ENCODE results near the gene SCD. TPM values are rescaled to one million over a fixed set of nuclear protein-coding genes. Genes with fewer than 3 reads are reported as not detected.
A peak's percentile ranks its signal among the peaks of the same experiment; 100 is the strongest.

Gene SCD
- polyA plus RNA-seq (2012; ENCODE audit: insufficient read length, low read depth) = 94.4 TPM

GRCh38 chr10:100346765-100347567 is at the start of gene SCD:
TSS of gene SCD (plus strand) at chr10:100347233. CDS start at chr10:100347505, 272 bp downstream.
- peak; percentile 8 for TF ChIP-seq FOXP2 (optimal IDR thresholded peaks at IDR 0.05; ENCODE audit: borderline replicate concordance, extremely low read depth, extremely low read length, insufficient read depth)
- TF ChIP-seq SIN3A (IDR thresholded peaks at IDR 0.05; ENCODE audit: borderline replicate concordance, insufficient read depth, low read length) = 0 out of 2 replicates have a peak, but pooled peaks have one; percentile 26
- TF ChIP-seq, protein P1, sequence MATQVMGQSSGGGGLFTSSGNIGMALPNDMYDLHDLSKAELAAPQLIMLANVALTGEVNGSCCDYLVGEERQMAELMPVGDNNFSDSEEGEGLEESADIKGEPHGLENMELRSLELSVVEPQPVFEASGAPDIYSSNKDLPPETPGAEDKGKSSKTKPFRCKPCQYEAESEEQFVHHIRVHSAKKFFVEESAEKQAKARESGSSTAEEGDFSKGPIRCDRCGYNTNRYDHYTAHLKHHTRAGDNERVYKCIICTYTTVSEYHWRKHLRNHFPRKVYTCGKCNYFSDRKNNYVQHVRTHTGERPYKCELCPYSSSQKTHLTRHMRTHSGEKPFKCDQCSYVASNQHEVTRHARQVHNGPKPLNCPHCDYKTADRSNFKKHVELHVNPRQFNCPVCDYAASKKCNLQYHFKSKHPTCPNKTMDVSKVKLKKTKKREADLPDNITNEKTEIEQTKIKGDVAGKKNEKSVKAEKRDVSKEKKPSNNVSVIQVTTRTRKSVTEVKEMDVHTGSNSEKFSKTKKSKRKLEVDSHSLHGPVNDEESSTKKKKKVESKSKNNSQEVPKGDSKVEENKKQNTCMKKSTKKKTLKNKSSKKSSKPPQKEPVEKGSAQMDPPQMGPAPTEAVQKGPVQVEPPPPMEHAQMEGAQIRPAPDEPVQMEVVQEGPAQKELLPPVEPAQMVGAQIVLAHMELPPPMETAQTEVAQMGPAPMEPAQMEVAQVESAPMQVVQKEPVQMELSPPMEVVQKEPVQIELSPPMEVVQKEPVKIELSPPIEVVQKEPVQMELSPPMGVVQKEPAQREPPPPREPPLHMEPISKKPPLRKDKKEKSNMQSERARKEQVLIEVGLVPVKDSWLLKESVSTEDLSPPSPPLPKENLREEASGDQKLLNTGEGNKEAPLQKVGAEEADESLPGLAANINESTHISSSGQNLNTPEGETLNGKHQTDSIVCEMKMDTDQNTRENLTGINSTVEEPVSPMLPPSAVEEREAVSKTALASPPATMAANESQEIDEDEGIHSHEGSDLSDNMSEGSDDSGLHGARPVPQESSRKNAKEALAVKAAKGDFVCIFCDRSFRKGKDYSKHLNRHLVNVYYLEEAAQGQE (IDR thresholded peaks at IDR 0.05; ENCODE audit: insufficient read depth in 1 of 2, low read depth in 2 of 2, low read length in 2 of 2) = 0 out of 4 replicates have a peak, but pooled peaks of 1 of the 2 experiments have one; percentile 14
- peak; percentile 84 for TF ChIP-seq POLR2AphosphoS5 (IDR thresholded peaks at IDR 0.05; ENCODE audit: low read depth, low read length)
- TF ChIP-seq TAF1 (IDR thresholded peaks at IDR 0.05; ENCODE audit: borderline replicate concordance, insufficient read depth, low read length) = no peak

DNA sequence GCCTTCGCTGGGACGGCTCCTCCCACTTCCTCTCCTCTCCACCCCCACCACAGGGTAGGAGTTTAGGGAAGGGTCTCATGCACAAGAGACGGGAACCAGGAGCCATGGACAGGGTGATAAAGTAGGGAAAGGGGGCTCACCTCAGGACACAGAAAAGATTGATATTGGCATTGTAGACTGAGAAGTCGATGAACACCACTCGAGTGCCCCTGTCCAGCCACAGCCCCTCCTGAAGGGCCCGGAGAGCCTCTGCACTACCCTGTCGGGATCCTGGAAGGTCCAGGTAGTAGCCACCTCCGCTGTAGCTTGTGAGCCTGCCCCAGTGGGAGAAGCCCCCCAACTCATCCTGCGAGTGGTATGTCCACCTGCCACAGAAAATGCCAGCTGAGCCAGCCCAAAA is 49.8 kb upstream of the SCD start:
- no peak for TF ChIP-seq SIN3A (IDR thresholded peaks at IDR 0.05; ENCODE audit: borderline replicate concordance, insufficient read depth, low read length)
- TF ChIP-seq POLR2AphosphoS5 (IDR thresholded peaks at IDR 0.05; ENCODE audit: low read depth, low read length) = no peak
- TF ChIP-seq, protein P1 (IDR thresholded peaks at IDR 0.05; ENCODE audit: insufficient read depth in 1 of 2, low read depth in 2 of 2, low read length in 2 of 2) = peak in 1 of 2 experiments; percentile 66; a peak in 2 of 4 replicates
- TF ChIP-seq TAF1 (IDR thresholded peaks at IDR 0.05; ENCODE audit: borderline replicate concordance, insufficient read depth, low read length) = no peak
- TF ChIP-seq FOXP2 (optimal IDR thresholded peaks at IDR 0.05; ENCODE audit: borderline replicate concordance, extremely low read depth, extremely low read length, insufficient read depth) = no peak

DNA sequence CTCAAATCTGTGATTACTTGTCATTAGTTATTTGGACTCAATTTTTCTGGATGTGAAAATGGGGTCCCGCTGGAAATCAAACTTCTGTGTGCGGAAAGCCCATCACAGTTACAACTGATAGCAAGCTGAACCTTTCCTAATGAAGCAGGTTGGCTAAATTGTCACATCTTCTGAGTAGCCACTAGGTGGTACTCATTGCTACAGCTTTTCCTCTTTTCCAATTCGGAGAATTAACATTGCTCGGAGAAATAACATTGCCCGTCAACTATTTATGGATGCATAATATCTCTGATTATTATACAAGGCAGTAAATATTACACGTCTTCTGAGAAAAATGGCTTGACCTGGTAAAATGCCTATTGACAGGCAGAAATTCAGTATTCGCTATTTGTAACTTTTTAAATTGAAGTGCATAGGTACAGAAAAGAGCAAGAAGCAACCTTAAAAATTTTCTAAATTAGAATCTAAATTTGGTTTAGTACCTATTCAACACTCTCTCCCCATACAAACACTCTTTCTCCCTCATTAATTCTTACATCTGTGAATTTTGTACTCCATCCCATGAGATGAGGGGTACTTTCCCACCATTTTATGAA is 43.2 kb upstream of the SCD start:
- TF ChIP-seq, protein P1 (IDR thresholded peaks at IDR 0.05; ENCODE audit: insufficient read depth in 1 of 2, low read depth in 2 of 2, low read length in 2 of 2) = no peak

GRCh38 chr10:100304414-100304813 is 42.6 kb upstream of the SCD start:
- TF ChIP-seq SIN3A (IDR thresholded peaks at IDR 0.05; ENCODE audit: borderline replicate concordance, insufficient read depth, low read length) (no peak), POLR2AphosphoS5 (IDR thresholded peaks at IDR 0.05; ENCODE audit: low read depth, low read length) (no peak), FOXP2 (optimal IDR thresholded peaks at IDR 0.05; ENCODE audit: borderline replicate concordance, extremely low read depth, extremely low read length, insufficient read depth) (no peak), TAF1 (IDR thresholded peaks at IDR 0.05; ENCODE audit: borderline replicate concordance, insufficient read depth, low read length) (no peak)
- TF ChIP-seq, protein P1 (IDR thresholded peaks at IDR 0.05; ENCODE audit: insufficient read depth in 1 of 2, low read depth in 2 of 2, low read length in 2 of 2) = no peak
